Neural progenitor cell (in vitro differentiated cells): Measurements from ENCODE around the gene ANO2. TPM values are rescaled to one million over a fixed set of nuclear protein-coding genes. Genes with fewer than 3 reads are reported as not detected.

Experiments used
- DNase-seq: peaks from one replicate; pipeline ENCODE4 v3.0.0-alpha.2; 2016; ENCODE audit warnings: low spot score
- H2AFZ ChIP-seq: fragments of 200-600 bp; sonication (generic); replicated peaks from 2 replicates; pipeline ENCODE4 v1.6.1; 2016; ENCODE audit warnings: antibody characterized with exemption
- H3F3A ChIP-seq: fragments of 200-600 bp; sonication (generic); 2 replicates; pipeline ENCODE4 v1.6.1; 2016; ENCODE audit warnings: antibody characterized with exemption, low read depth
- H3K27ac ChIP-seq: fragments of 200-600 bp; sonication (generic); 2 replicates; pipeline ENCODE4 v1.5.1; 2016; ENCODE audit warnings: mild to moderate bottlenecking
- H3K27me3 ChIP-seq: fragments of 200-600 bp; sonication (generic); 2 replicates; pipeline ENCODE4 v1.6.1; 2016; ENCODE audit warnings: mild to moderate bottlenecking, moderate library complexity
- H3K36me3 ChIP-seq: fragments of 200-600 bp; sonication (generic); 2 replicates; pipeline ENCODE4 v1.5.1; 2016
- H3K4me1 ChIP-seq: fragments of 200-600 bp; sonication (generic); 2 replicates; pipeline ENCODE4 v1.6.1; 2016; ENCODE audit warnings: mixed run types
- H3K4me2 ChIP-seq: fragments of 200-600 bp; sonication (generic); 2 replicates; pipeline ENCODE4 v1.6.1; 2016
- H3K4me3 ChIP-seq: fragments of 200-600 bp; sonication (generic); 2 replicates; pipeline ENCODE4 v1.5.1; 2016
- H3K79me2 ChIP-seq: fragments of 200-600 bp; sonication (generic); 2 replicates; pipeline ENCODE4 v1.6.1; 2016; ENCODE audit warnings: low read depth
- H3K9ac ChIP-seq: fragments of 200-600 bp; sonication (generic); 2 replicates; pipeline ENCODE4 v1.6.1; 2016
- H3K9me3 ChIP-seq: fragments of 200-600 bp; sonication (generic); 2 replicates; pipeline ENCODE4 v1.5.1; 2016; ENCODE audit warnings: low read depth
- H4K20me1 ChIP-seq: fragments of 200-600 bp; sonication (generic); 2 replicates; pipeline ENCODE4 v1.6.1; 2016; ENCODE audit warnings: low read depth
- H3K27ac Mint-ChIP-seq: 3 replicates; pipeline ENCODE4 v1.8.0; 2021; ENCODE audit warnings: mixed read lengths
- H3K27me3 Mint-ChIP-seq: 2 replicates; pipeline ENCODE4 v1.8.0; 2022; ENCODE audit warnings: low read depth, mild to moderate bottlenecking, inconsistent platforms, moderate library complexity, mixed read lengths; ENCODE audit not compliant: insufficient read depth
- H3K36me3 Mint-ChIP-seq: 3 replicates; pipeline ENCODE4 v1.8.0; 2021; ENCODE audit warnings: mixed read lengths
- H3K4me1 Mint-ChIP-seq: 3 replicates; pipeline ENCODE4 v1.8.0; 2021; ENCODE audit warnings: mixed read lengths
- H3K4me3 Mint-ChIP-seq: 3 replicates; pipeline ENCODE4 v1.8.0; 2021; ENCODE audit warnings: mild to moderate bottlenecking, moderate library complexity, mixed read lengths
- H3K9me3 Mint-ChIP-seq: 3 replicates; pipeline ENCODE4 v1.8.0; 2020; ENCODE audit warnings: mixed read lengths
- EZH2 ChIP-seq: fragments of 200-600 bp; sonication (generic); IDR thresholded peaks from 2 replicates; pipeline ENCODE4 v1.6.1; 2017; ENCODE audit warnings: antibody characterized with exemption, mild to moderate bottlenecking, moderate library complexity
- EZH2phosphoT487 ChIP-seq: fragments of 200-600 bp; sonication (generic); IDR thresholded peaks from 2 replicates; pipeline ENCODE4 v1.6.1; 2017; ENCODE audit warnings: antibody characterized with exemption
- total RNA-seq: library from RNA; depleted of rRNA; stranded (reverse); fragments of >200 nt; gene quantifications from 2 replicates; pipeline ENCODE4 v1.2.3, GENCODE V29; 2015; ENCODE audit warnings: low replicate concordance
- TF ChIP-seq, protein P1 (sequence below): fragments of 200-600 bp; sonication (generic); IDR thresholded peaks from 2 replicates; pipeline ENCODE4 v1.5.1; 2017; ENCODE audit warnings: antibody characterized with exemption, mild to moderate bottlenecking

Gene ANO2
- total RNA-seq, 1 donor from 2014 or later, result 4.8 TPM

DNA sequence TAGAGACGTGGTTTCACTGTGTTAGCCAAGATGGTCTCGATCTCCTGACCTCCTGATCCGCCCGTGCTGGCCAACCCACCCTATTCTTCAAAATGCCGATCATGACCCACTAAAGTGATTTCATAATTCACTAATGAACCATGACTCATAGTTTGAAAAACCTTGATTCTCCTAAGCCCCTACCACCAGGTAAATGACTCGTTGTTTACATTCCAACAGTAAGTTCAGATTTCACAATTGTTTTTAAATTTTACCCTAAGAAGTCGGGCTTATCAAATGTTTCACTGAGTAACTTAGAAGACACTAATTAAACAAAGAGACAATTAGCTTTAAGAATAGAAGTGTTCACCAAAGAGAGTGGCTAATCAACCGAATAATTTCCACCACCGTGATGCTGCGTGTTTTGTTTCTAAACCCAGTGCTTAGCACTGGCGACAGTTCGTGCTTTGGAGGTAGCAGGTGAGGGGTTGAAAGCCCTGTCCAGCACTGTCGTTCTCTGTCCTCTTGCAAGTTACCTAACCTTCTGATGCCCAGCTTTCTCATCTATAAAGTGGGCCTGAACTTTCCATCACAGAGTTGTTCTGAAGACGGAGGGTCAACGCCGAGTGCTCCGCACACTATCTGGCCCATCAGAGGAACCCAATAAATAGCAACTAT, 376.6 kb downstream of the ANO2 start:
- Mint-ChIP-seq H3K27me3 (peaks cover 7% of the 10 kb centered on the region), H3K9me3 (no peaks in the 10 kb centered on the region), H3K4me3 (no peak overlapping the region), H3K27ac (no peak overlapping the region), H3K4me1 (peaks cover 21% of the 10 kb centered on the region), H3K36me3 (no peaks in the 10 kb centered on the region)
- no peak for TF ChIP-seq EZH2phosphoT487
- TF ChIP-seq, protein P1, sequence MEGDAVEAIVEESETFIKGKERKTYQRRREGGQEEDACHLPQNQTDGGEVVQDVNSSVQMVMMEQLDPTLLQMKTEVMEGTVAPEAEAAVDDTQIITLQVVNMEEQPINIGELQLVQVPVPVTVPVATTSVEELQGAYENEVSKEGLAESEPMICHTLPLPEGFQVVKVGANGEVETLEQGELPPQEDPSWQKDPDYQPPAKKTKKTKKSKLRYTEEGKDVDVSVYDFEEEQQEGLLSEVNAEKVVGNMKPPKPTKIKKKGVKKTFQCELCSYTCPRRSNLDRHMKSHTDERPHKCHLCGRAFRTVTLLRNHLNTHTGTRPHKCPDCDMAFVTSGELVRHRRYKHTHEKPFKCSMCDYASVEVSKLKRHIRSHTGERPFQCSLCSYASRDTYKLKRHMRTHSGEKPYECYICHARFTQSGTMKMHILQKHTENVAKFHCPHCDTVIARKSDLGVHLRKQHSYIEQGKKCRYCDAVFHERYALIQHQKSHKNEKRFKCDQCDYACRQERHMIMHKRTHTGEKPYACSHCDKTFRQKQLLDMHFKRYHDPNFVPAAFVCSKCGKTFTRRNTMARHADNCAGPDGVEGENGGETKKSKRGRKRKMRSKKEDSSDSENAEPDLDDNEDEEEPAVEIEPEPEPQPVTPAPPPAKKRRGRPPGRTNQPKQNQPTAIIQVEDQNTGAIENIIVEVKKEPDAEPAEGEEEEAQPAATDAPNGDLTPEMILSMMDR, result no peak
- TF ChIP-seq EZH2, result no peak
- Histone ChIP-seq H3K4me1 (peaks cover 24% of the 10 kb centered on the region), H3K79me2 (no peaks in the 10 kb centered on the region), H2AFZ (no peak overlapping the region), H4K20me1 (no peaks in the 10 kb centered on the region), H3F3A (no peaks in the 10 kb centered on the region), H3K4me2 (no peak overlapping the region), H3K27me3 (no peaks in the 10 kb centered on the region), H3K27ac (no peak overlapping the region), H3K4me3 (no peak overlapping the region), H3K9ac (no peak overlapping the region), H3K9me3 (no peaks in the 10 kb centered on the region), H3K36me3 (no peaks in the 10 kb centered on the region)
- DNase-seq, result no peak

DNA sequence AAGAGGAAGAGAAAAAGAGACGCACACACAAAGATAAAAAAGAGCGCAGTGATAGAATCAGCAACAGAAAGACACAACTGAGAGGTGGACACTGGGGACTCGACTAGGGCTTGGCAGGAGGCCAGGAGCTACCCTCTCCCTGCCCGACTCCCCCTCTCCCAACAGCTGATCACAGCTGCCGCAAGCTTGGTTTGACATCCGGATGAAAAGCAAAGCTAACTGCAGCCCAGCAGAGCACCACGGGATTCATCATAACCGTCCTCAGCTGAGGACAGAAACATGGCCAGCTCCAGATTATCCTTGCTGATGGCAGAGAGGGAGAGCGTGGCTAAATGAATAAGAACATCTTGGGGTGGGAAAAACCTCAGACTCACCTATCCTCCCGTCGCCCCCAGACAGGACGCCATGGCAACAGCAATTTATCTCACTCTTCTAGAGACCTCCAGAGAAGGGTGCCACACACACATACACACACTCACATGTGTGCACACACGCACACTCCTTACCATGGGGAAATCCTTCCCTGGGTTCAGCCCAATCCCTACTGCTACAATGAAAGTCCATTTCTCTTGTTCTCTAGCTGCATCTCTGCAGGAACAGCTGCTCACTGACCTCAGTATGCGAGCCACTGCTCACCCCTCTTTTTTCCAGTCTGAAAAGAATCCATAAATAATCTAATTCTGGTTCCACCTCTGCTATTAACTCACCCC, 377.9 kb downstream of the ANO2 start:
- no peak overlapping the region for H3K9ac ChIP-seq
- no peaks in the 10 kb centered on the region for H3K9me3 ChIP-seq
- Mint-ChIP-seq H3K9me3 (no peaks in the 10 kb centered on the region), H3K4me1 (peaks cover 21% of the 10 kb centered on the region), H3K27ac (peak overlapping the region; percentile 3), H3K4me3 (no peak overlapping the region), H3K36me3 (no peaks in the 10 kb centered on the region), H3K27me3 (peaks cover 7% of the 10 kb centered on the region)
- no peak for TF ChIP-seq EZH2phosphoT487
- no peak for TF ChIP-seq EZH2
- TF ChIP-seq, protein P1, result no peak
- no peak for DNase-seq
- no peaks in the 10 kb centered on the region for H3K27me3 ChIP-seq
- no peaks in the 10 kb centered on the region for H3F3A ChIP-seq
- H3K79me2 ChIP-seq, result no peaks in the 10 kb centered on the region
- peaks cover 24% of the 10 kb centered on the region for H3K4me1 ChIP-seq
- no peaks in the 10 kb centered on the region for H3K36me3 ChIP-seq
- H3K27ac ChIP-seq, result no peak overlapping the region
- H3K4me3 ChIP-seq, result no peak overlapping the region
- no peaks in the 10 kb centered on the region for H4K20me1 ChIP-seq
- no peak overlapping the region for H3K4me2 ChIP-seq
- no peak overlapping the region for H2AFZ ChIP-seq

- Mint-ChIP-seq H3K36me3 (no peaks in the 10 kb centered on the region), H3K27me3 (peaks cover 7% of the 10 kb centered on the region), H3K9me3 (no peaks in the 10 kb centered on the region), H3K4me3 (no peak overlapping the region), H3K4me1 (peaks cover 21% of the 10 kb centered on the region), H3K27ac (no peak overlapping the region)
- no peaks in the 10 kb centered on the region for H3F3A ChIP-seq
- H4K20me1 ChIP-seq, result no peaks in the 10 kb centered on the region
- peaks cover 24% of the 10 kb centered on the region for H3K4me1 ChIP-seq
- H3K4me2 ChIP-seq, result no peak overlapping the region
- no peaks in the 10 kb centered on the region for H3K36me3 ChIP-seq
- no peaks in the 10 kb centered on the region for H3K79me2 ChIP-seq
- no peaks in the 10 kb centered on the region for H3K27me3 ChIP-seq
- H3K9me3 ChIP-seq, result no peaks in the 10 kb centered on the region
- TF ChIP-seq, protein P1, result no peak
- TF ChIP-seq EZH2 (no peak), EZH2phosphoT487 (no peak)
- no peak overlapping the region for H3K27ac ChIP-seq
- H3K4me3 ChIP-seq, result no peak overlapping the region
- H2AFZ ChIP-seq, result no peak overlapping the region
- DNase-seq, result no peak
- H3K9ac ChIP-seq, result no peak overlapping the region
Observed at GRCh38 chr12:5565933-5566599, 379.0 kb downstream of the ANO2 start.
